CD8-positive, alpha-beta memory T cell (primary cell): ENCODE measurements around the gene FASLG. TPM values are rescaled to one million over a fixed set of nuclear protein-coding genes. Genes with fewer than 3 reads are reported as not detected.

ENCODE experiments used
- CTCF ChIA-PET: fragments of 350-600 bp; sonication (Branson Sonifier 250); formaldehyde crosslinking; loops from one replicate; lab custom pipeline; 2021; ENCODE audit warnings: antibody characterized with exemption; lab: Charles Lee
- POLR2A ChIA-PET: fragments of 350-600 bp; sonication (Branson Sonifier 250); formaldehyde crosslinking; loops from one replicate; lab custom pipeline; 2021; ENCODE audit warnings: antibody characterized with exemption; lab: Charles Lee
- DNase-seq, 5 donors: peaks; one replicate each; pipeline versions ENCODE4 v3.0.0 to v3.0.0-alpha.2; 2020 to 2022; ENCODE audit warnings: mixed read lengths in 1 of 5
- H3K27ac ChIP-seq: one replicate; pipeline ENCODE4 v1.7.0; 2013; ENCODE audit warnings: low read depth, mild to moderate bottlenecking, low read length, moderate library complexity
- H3K27me3 ChIP-seq: 2 replicates; pipeline ENCODE4 v1.7.0; 2013; ENCODE audit warnings: low read length, mild to moderate bottlenecking; ENCODE audit not compliant: insufficient read depth, poor library complexity, severe bottlenecking
- H3K36me3 ChIP-seq: 2 replicates; pipeline ENCODE4 v1.7.0; 2013; ENCODE audit warnings: mild to moderate bottlenecking, low read length, moderate library complexity; ENCODE audit not compliant: insufficient read depth
- H3K4me1 ChIP-seq: 2 replicates; pipeline ENCODE4 v1.7.0; 2013; ENCODE audit warnings: mild to moderate bottlenecking, low read length, moderate library complexity; ENCODE audit not compliant: insufficient read depth
- H3K4me3 ChIP-seq: 2 replicates; pipeline ENCODE4 v1.7.0; 2013; ENCODE audit warnings: mild to moderate bottlenecking, low read length
- H3K9me3 ChIP-seq: 2 replicates; pipeline ENCODE4 v1.7.0; 2013; ENCODE audit warnings: mild to moderate bottlenecking, low read length
- H3K27ac Mint-ChIP-seq, 8 donors: one replicate each; pipeline ENCODE4 v1.8.0; 2020 to 2021; ENCODE audit warnings: mixed read lengths in 8 of 8, mild to moderate bottlenecking in 6 of 8, inconsistent platforms in 3 of 8, moderate library complexity in 3 of 8
- H3K27me3 Mint-ChIP-seq, 2 donors: one replicate each; pipeline ENCODE4 v1.8.0; 2020 to 2021; ENCODE audit warnings: mixed read lengths in 2 of 2, mild to moderate bottlenecking in 1 of 2, moderate library complexity in 1 of 2
- H3K36me3 Mint-ChIP-seq, 3 donors: one replicate each; pipeline ENCODE4 v1.8.0; 2020 to 2021; ENCODE audit warnings: mixed read lengths in 3 of 3, inconsistent platforms in 1 of 3, mild to moderate bottlenecking in 1 of 3
- H3K4me1 Mint-ChIP-seq, 3 donors: one replicate each; pipeline ENCODE4 v1.8.0; 2020 to 2021; ENCODE audit warnings: mixed read lengths in 3 of 3, inconsistent platforms in 1 of 3, mild to moderate bottlenecking in 1 of 3
- H3K4me3 Mint-ChIP-seq, 7 donors: one replicate each; pipeline ENCODE4 v1.8.0; 2020 to 2021; ENCODE audit warnings: mixed read lengths in 7 of 7, mild to moderate bottlenecking in 6 of 7, moderate library complexity in 4 of 7, inconsistent platforms in 2 of 7
- H3K9me3 Mint-ChIP-seq, 5 donors: one replicate each; pipeline ENCODE4 v1.8.0; 2020 to 2022; ENCODE audit warnings: mixed read lengths in 5 of 5, mild to moderate bottlenecking in 3 of 5, moderate library complexity in 2 of 5, inconsistent platforms in 1 of 5
- polyA plus RNA-seq: library from polyadenylated mRNA; unstranded; fragments of 300-500 nt; fragmentation: Illumina TruSeq; gene quantifications from one replicate; pipeline ENCODE4 v1.2.3, GENCODE V29; 2021
- total RNA-seq, 2 experiments: library from RNA; stranded (reverse); gene quantifications; one replicate each; pipeline ENCODE4 v1.2.3, GENCODE V29; 2021

Gene FASLG
- total and polyA plus RNA-seq, 3 experiments from 2014 or later, result 10.6 to 46.6 (median 45.8) TPM

GRCh38 chr1:172670791-172671190 is 11.9 kb downstream of the FASLG start:
- peak in 3 of 5 donors; percentile 69 to 86 (median 85) for DNase-seq
- Histone ChIP-seq H3K27ac (no peak overlapping the region), H3K4me3 (peak overlapping the region; percentile 14), H3K36me3 (no peaks in the 10 kb centered on the region), H3K4me1 (peaks cover 62% of the 10 kb centered on the region), H3K9me3 (no peaks in the 10 kb centered on the region), H3K27me3 (no peaks in the 10 kb centered on the region)
- H3K27me3 Mint-ChIP-seq, result no peaks in the 10 kb centered on the region
- H3K9me3 Mint-ChIP-seq, result no peaks in the 10 kb centered on the region
- CTCF ChIA-PET, result interaction anchor here (1.0 to 1.3 kb wide), 3 partner anchors 27 to 38 kb away, joined by 3 to 4 read pairs (median 3); no protein-coding TSS in a partner anchor
- H3K27ac Mint-ChIP-seq, result peak overlapping the region; percentile 63 to 96 (median 90)
- H3K36me3 Mint-ChIP-seq, result peaks cover 12 to 27% (median 17%) of the 10 kb centered on the region in 3 donors
- POLR2A ChIA-PET, result interaction anchor here (0.6 to 1.0 kb wide), 6 partner anchors 10 to 264 kb away, joined by 3 to 7 read pairs (median 4); no protein-coding TSS in a partner anchor
- H3K4me3 Mint-ChIP-seq, result peak overlapping the region; percentile 44 to 72 (median 65)
- peaks cover 84 to 88% (median 86%) of the 10 kb centered on the region in 3 donors for H3K4me1 Mint-ChIP-seq

- Mint-ChIP-seq H3K27ac (peak overlapping the region in 4 of 8 donors; percentile 37 to 93 (median 62)), H3K4me3 (peak overlapping the region in 1 of 7 donors; percentile 9), H3K36me3 (peaks cover 9 to 20% (median 13%) of the 10 kb centered on the region in 3 donors), H3K4me1 (peaks cover 85 to 88% (median 85%) of the 10 kb centered on the region in 3 donors), H3K27me3 (no peaks in the 10 kb centered on the region), H3K9me3 (no peaks in the 10 kb centered on the region)
- Histone ChIP-seq H3K36me3 (no peaks in the 10 kb centered on the region), H3K4me3 (no peak overlapping the region), H3K27ac (no peak overlapping the region), H3K9me3 (no peaks in the 10 kb centered on the region), H3K27me3 (no peaks in the 10 kb centered on the region), H3K4me1 (peaks cover 69% of the 10 kb centered on the region)
- DNase-seq, result no peak
- ChIA-PET POLR2A (interaction anchor here (1.0 kb wide), 1 partner anchor 28 kb away, joined by 3 read pairs; no protein-coding TSS in a partner anchor), CTCF (no interaction called here)
Measured at GRCh38 chr1:172671591-172671990, 12.7 kb downstream of the FASLG start.

- Mint-ChIP-seq H3K27me3 (no peaks in the 10 kb centered on the region), H3K4me1 (peaks cover 85 to 93% (median 88%) of the 10 kb centered on the region in 3 donors), H3K27ac (peak overlapping the region in 7 of 8 donors; percentile 0 to 93 (median 19)), H3K36me3 (peaks cover 8 to 11% (median 9%) of the 10 kb centered on the region in 3 donors), H3K9me3 (no peaks in the 10 kb centered on the region), H3K4me3 (peak overlapping the region in 1 of 7 donors; percentile 12)
- Histone ChIP-seq H3K27me3 (no peaks in the 10 kb centered on the region), H3K36me3 (no peaks in the 10 kb centered on the region), H3K4me1 (peaks cover 69% of the 10 kb centered on the region), H3K9me3 (no peaks in the 10 kb centered on the region), H3K27ac (no peak overlapping the region), H3K4me3 (no peak overlapping the region)
- no peak for DNase-seq
- POLR2A ChIA-PET, result no interaction called here
- CTCF ChIA-PET, result no interaction called here
Measured at GRCh38 chr1:172672720-172673119, 13.8 kb downstream of the FASLG start.

GRCh38 chr1:172673761-172674160 is 14.9 kb downstream of the FASLG start:
- peaks cover 4 to 6% (median 5%) of the 10 kb centered on the region in 3 donors for H3K36me3 Mint-ChIP-seq
- peaks cover 69% of the 10 kb centered on the region for H3K4me1 ChIP-seq
- ChIA-PET POLR2A (no interaction called here), CTCF (interaction anchor here (1.2 kb wide), 1 partner anchor 46 kb away, joined by 6 read pairs; no protein-coding TSS in a partner anchor)
- H3K9me3 ChIP-seq, result no peaks in the 10 kb centered on the region
- H3K4me1 Mint-ChIP-seq, result peaks cover 79 to 93% (median 86%) of the 10 kb centered on the region in 3 donors
- no peak for DNase-seq
- H3K27me3 ChIP-seq, result no peaks in the 10 kb centered on the region
- H3K4me3 Mint-ChIP-seq, result no peak overlapping the region
- H3K36me3 ChIP-seq, result no peaks in the 10 kb centered on the region
- peak overlapping the region in 2 of 8 donors; percentile 20 to 57 for H3K27ac Mint-ChIP-seq
- no peaks in the 10 kb centered on the region for H3K27me3 Mint-ChIP-seq
- no peaks in the 10 kb centered on the region for H3K9me3 Mint-ChIP-seq
- H3K4me3 ChIP-seq, result no peak overlapping the region
- no peak overlapping the region for H3K27ac ChIP-seq

GRCh38 chr1:172674831-172675613 is 16.1 kb downstream of the FASLG start:
- POLR2A ChIA-PET, result interaction anchor here (0.7 to 1.6 kb wide), 3 partner anchors 14 to 34 kb away, joined by 3 to 4 read pairs (median 3); no protein-coding TSS in a partner anchor
- no peaks in the 10 kb centered on the region for H3K27me3 ChIP-seq
- no peaks in the 10 kb centered on the region for H3K9me3 ChIP-seq
- H3K4me3 Mint-ChIP-seq, result peak overlapping the region; percentile 43 to 76 (median 67)
- H3K4me3 ChIP-seq, result peak overlapping the region; percentile 3
- DNase-seq, result peak in 1 of 5 donors; percentile 54
- H3K27me3 Mint-ChIP-seq, result peaks cover 0 to 2% of the 10 kb centered on the region in 2 donors
- H3K9me3 Mint-ChIP-seq, result no peaks in the 10 kb centered on the region
- H3K4me1 Mint-ChIP-seq, result peaks cover 79 to 93% (median 84%) of the 10 kb centered on the region in 3 donors
- peaks cover 66% of the 10 kb centered on the region for H3K4me1 ChIP-seq
- H3K36me3 ChIP-seq, result no peaks in the 10 kb centered on the region
- H3K36me3 Mint-ChIP-seq, result peaks cover 2 to 3% (median 2%) of the 10 kb centered on the region in 3 donors
- H3K27ac ChIP-seq, result no peak overlapping the region
- peak overlapping the region; percentile 62 to 97 (median 89) for H3K27ac Mint-ChIP-seq
- CTCF ChIA-PET, result interaction anchor here (0.8 to 1.5 kb wide), 7 partner anchors 21 to 52 kb away, joined by 3 to 6 read pairs (median 4); no protein-coding TSS in a partner anchor

GRCh38 chr1:172679000-172679772 is 20.3 kb downstream of the FASLG start:
- Mint-ChIP-seq H3K27ac (peak overlapping the region in 7 of 8 donors; percentile 7 to 82 (median 53)), H3K9me3 (no peaks in the 10 kb centered on the region), H3K36me3 (peaks cover 0 to 2% (median 0%) of the 10 kb centered on the region in 3 donors), H3K4me1 (peaks cover 68 to 93% (median 75%) of the 10 kb centered on the region in 3 donors), H3K27me3 (peaks cover 0 to 2% of the 10 kb centered on the region in 2 donors), H3K4me3 (peak overlapping the region in 2 of 7 donors; percentile 6 to 8)
- Histone ChIP-seq H3K27ac (no peak overlapping the region), H3K9me3 (no peaks in the 10 kb centered on the region), H3K27me3 (no peaks in the 10 kb centered on the region), H3K4me1 (peaks cover 38% of the 10 kb centered on the region), H3K36me3 (no peaks in the 10 kb centered on the region), H3K4me3 (no peak overlapping the region)
- no peak for DNase-seq
- ChIA-PET CTCF (interaction anchor here (1.0 to 1.1 kb wide), 2 partner anchors 40 to 46 kb away, joined by 4 read pairs; no protein-coding TSS in a partner anchor), POLR2A (no interaction called here)

GRCh38 chr1:172680244-172680643 is 21.3 kb downstream of the FASLG start:
- Mint-ChIP-seq H3K4me1 (peaks cover 59 to 90% (median 67%) of the 10 kb centered on the region in 3 donors), H3K4me3 (no peak overlapping the region), H3K27me3 (peaks cover 0 to 2% of the 10 kb centered on the region in 2 donors), H3K27ac (peak overlapping the region in 1 of 8 donors; percentile 77), H3K9me3 (no peaks in the 10 kb centered on the region), H3K36me3 (peaks cover 0 to 4% (median 4%) of the 10 kb centered on the region in 3 donors)
- Histone ChIP-seq H3K27me3 (no peaks in the 10 kb centered on the region), H3K4me3 (no peak overlapping the region), H3K9me3 (no peaks in the 10 kb centered on the region), H3K4me1 (peaks cover 27% of the 10 kb centered on the region), H3K27ac (no peak overlapping the region), H3K36me3 (no peaks in the 10 kb centered on the region)
- ChIA-PET CTCF (interaction anchor here (1.0 kb wide), 1 partner anchor 45 kb away, joined by 4 read pairs; no protein-coding TSS in a partner anchor), POLR2A (no interaction called here)
- no peak for DNase-seq
